Panc1 (cell line): ENCODE data around the gene IL10RB. TPM values are rescaled to one million over a fixed set of nuclear protein-coding genes. Genes with fewer than 3 reads are reported as not detected.

Source experiments
- ATAC-seq: fragments of 200-7000 bp; cut with Tn5 transposase; 2 replicates; pipeline ENCODE4 v1.9.1; 2020; ENCODE audit warnings: mild to moderate bottlenecking, moderate library complexity
- BruUV-seq: library from RNA; stranded (reverse); fragments of 400-500 nt; replicated peaks from 2 replicates; lab custom pipeline; 2021; lab: Mats Ljungman, UMichigan
- CTCF ChIA-PET: fragments of 300-600 bp; sonication (Branson Sonifier 250); formaldehyde crosslinking; loops from one replicate; lab custom pipeline; 2022; ENCODE audit warnings: antibody characterized with exemption; lab: Charles Lee
- POLR2A ChIA-PET: fragments of 300-600 bp; sonication (Branson Sonifier 250); formaldehyde crosslinking; loops from one replicate; lab custom pipeline; 2022; ENCODE audit warnings: antibody characterized with exemption; lab: Charles Lee
- DNase-seq: peaks from one replicate; pipeline ENCODE4 v3.0.0-alpha.2; 2010; ENCODE audit warnings: low read depth, low spot score
- H3K27ac ChIP-seq: 2 replicates; pipeline ENCODE4 v1.5.1; 2011; ENCODE audit warnings: mild to moderate bottlenecking, low read length, inconsistent platforms
- H3K27me3 ChIP-seq: fragments of 200-500 bp; sonication (Bioruptor generic); 2 replicates; pipeline ENCODE4 v1.6.0; 2014; ENCODE audit warnings: low read length, inconsistent platforms; ENCODE audit not compliant: control insufficient read depth, insufficient read depth
- H3K36me3 ChIP-seq: fragments of 200-500 bp; sonication (Bioruptor generic); 2 replicates; pipeline ENCODE4 v1.5.1; 2014; ENCODE audit warnings: inconsistent platforms, mild to moderate bottlenecking, low read length, moderate library complexity; ENCODE audit not compliant: control insufficient read depth, insufficient read depth
- H3K4me1 ChIP-seq: 2 replicates; pipeline ENCODE4 v1.5.1; 2011; ENCODE audit warnings: inconsistent platforms, mild to moderate bottlenecking, low read length, moderate library complexity; ENCODE audit not compliant: control insufficient read depth, insufficient read depth
- H3K4me3 ChIP-seq, 2 experiments: 2 replicates each; pipeline ENCODE4 v1.5.1; 2011 to 2012; ENCODE audit warnings: low read depth in 2 of 2, low read length in 2 of 2, mild to moderate bottlenecking in 2 of 2, inconsistent platforms in 1 of 2, moderate library complexity in 1 of 2
- H3K9me3 ChIP-seq: fragments of 200-500 bp; sonication (Bioruptor generic); 2 replicates; pipeline ENCODE4 v1.5.1; 2014; ENCODE audit warnings: low read depth, mild to moderate bottlenecking, inconsistent platforms, low read length, moderate library complexity; ENCODE audit not compliant: control insufficient read depth, insufficient read depth
- CTCF ChIP-seq: fragments of 450-650 bp; IDR thresholded peaks from 2 replicates; pipeline ENCODE4 v1.5.1; 2017; ENCODE audit warnings: mild to moderate bottlenecking
- POLR2AphosphoS5 ChIP-seq: IDR thresholded peaks from 2 replicates; pipeline ENCODE4 v1.6.1; 2012; ENCODE audit warnings: mild to moderate bottlenecking, low read depth, low read length, moderate library complexity
- REST ChIP-seq, 2 experiments: IDR thresholded peaks; 2 replicates each; pipeline ENCODE4 v1.6.1; 2011 to 2012; ENCODE audit warnings: low read depth in 2 of 2, control low read depth in 1 of 2, low read length in 1 of 2, mild to moderate bottlenecking in 1 of 2, moderate library complexity in 1 of 2; ENCODE audit not compliant: insufficient read depth in 1 of 2
- SIN3A ChIP-seq: IDR thresholded peaks from 2 replicates; pipeline ENCODE4 v1.6.1; 2012; ENCODE audit warnings: low read depth, mild to moderate bottlenecking, low read length, moderate library complexity, borderline replicate concordance; ENCODE audit not compliant: insufficient read depth
- TCF7L2 ChIP-seq: IDR thresholded peaks from 2 replicates; pipeline ENCODE4 v1.6.1; 2011; ENCODE audit warnings: mild to moderate bottlenecking, low read depth, low read length, inconsistent platforms
- in situ Hi-C: cut with HindIII; loops from 2 replicates; pipeline ENCODE4 v1.10.0; 2016; ENCODE audit warnings: low sequenced_read_pairs, low pct_unique_long_range_greater_than_20kb
- intact Hi-C: fragments of 100-400 bp; cut with micrococcal nuclease; formaldehyde crosslinking; loops from one replicate; pipeline ENCODE4 v1.10.0; 2022; ENCODE audit not compliant: unreplicated experiment
- total RNA-seq: library from RNA; stranded (reverse); gene quantifications from one replicate; pipeline ENCODE4 v1.2.1, GENCODE V29; 2021; ENCODE audit not compliant: unreplicated experiment

The IL10RB gene
- total RNA-seq, 1 experiment from 2014 or later: 17.7 TPM

- no TSS peak for BruUV-seq
- no peaks in the 10 kb centered on the region for H3K9me3 ChIP-seq
- no peak for DNase-seq
- no peak overlapping the region for H3K27ac ChIP-seq
- POLR2A ChIA-PET: no interaction called here
- no peak overlapping the region for H3K4me3 ChIP-seq
- H3K4me1 ChIP-seq: no peaks in the 10 kb centered on the region
- no peaks in the 10 kb centered on the region for H3K36me3 ChIP-seq
- ATAC-seq: no peak
- H3K27me3 ChIP-seq: no peaks in the 10 kb centered on the region
- in situ Hi-C loops (no loop called here), intact Hi-C loops (no loop called here)
- TF ChIP-seq REST (IDR thresholded peaks at IDR 0.05; ENCODE audit: insufficient read depth in 1 of 2, low read depth in 2 of 2, low read length in 1 of 2): no peak
- TF ChIP-seq SIN3A: no peak
- TF ChIP-seq POLR2AphosphoS5: no peak
- no peak for TF ChIP-seq TCF7L2
- TF ChIP-seq CTCF: no peak
- CTCF ChIA-PET: no interaction called here
Observed at GRCh38 chr21:33259995-33260394, 6.2 kb upstream of the IL10RB start.

- in situ Hi-C loops: no loop called here
- no TSS peak for BruUV-seq
- Histone ChIP-seq H3K4me1 (no peaks in the 10 kb centered on the region), H3K27ac (no peak overlapping the region), H3K4me3 (no peak overlapping the region), H3K27me3 (no peaks in the 10 kb centered on the region), H3K36me3 (no peaks in the 10 kb centered on the region), H3K9me3 (no peaks in the 10 kb centered on the region)
- intact Hi-C loops: no loop called here
- no peak for DNase-seq
- ATAC-seq: no peak
- TF ChIP-seq CTCF (no peak), SIN3A (no peak), REST (IDR thresholded peaks at IDR 0.05; ENCODE audit: insufficient read depth in 1 of 2, low read depth in 2 of 2, low read length in 1 of 2) (no peak), TCF7L2 (no peak), POLR2AphosphoS5 (no peak)
- CTCF ChIA-PET: no interaction called here
- POLR2A ChIA-PET: interaction anchor here (0.7 kb wide), 1 partner anchor 166 kb away, joined by 3 read pairs; no protein-coding TSS in a partner anchor
Observed at GRCh38 chr21:33261635-33262034, 4.5 kb upstream of the IL10RB start.
